ENCODE measurements around the gene KLHL29.

DNA sequence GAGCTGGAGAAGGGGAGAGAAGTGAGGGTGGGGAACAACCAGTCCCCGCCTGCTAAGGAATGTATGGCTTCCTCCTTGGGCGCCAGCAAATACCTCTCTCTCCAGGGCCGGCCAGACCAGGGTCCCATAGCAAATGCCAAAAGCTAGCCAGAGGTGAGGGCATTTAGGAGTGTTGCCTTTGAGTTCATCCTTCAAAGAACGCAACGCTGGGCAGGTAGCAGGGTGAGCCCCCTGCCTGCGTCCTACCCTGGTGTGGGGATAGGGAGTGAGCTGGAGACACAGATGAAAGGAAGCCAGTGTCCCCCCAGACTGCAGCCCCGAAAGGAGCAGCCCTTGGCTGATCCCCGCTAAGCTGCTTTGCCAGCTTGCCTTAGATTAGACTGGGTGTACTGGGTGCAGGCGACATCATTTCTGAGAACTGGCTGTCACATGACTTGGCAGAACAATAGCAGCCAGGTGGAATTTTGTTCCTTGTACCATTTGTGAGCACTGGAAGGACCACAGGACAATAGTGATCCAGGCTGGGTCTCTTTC is 40.4 kb downstream of the KLHL29 start:
- TF ChIP-seq, protein P1, sequence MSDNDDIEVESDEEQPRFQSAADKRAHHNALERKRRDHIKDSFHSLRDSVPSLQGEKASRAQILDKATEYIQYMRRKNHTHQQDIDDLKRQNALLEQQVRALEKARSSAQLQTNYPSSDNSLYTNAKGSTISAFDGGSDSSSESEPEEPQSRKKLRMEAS (IDR thresholded peaks at IDR 0.05; ENCODE audit: insufficient read depth, insufficient read length): no peak
- TF ChIP-seq MYC (IDR thresholded peaks at IDR 0.05; ENCODE audit: low read depth, low read length) (no peak), POLR2A (IDR thresholded peaks at IDR 0.05; ENCODE audit: low read depth, low read length) (no peak), EZH2 (IDR thresholded peaks at IDR 0.05; ENCODE audit: borderline replicate concordance, low read depth, low read length, severe bottlenecking) (no peak), POLR2AphosphoS5 (IDR thresholded peaks at IDR 0.05; ENCODE audit: insufficient read depth, low read depth, low read length) (no peak), GATA2 (IDR thresholded peaks at IDR 0.05; ENCODE audit: insufficient read depth, insufficient read length, low read depth, low read length) (no peak), FOS (IDR thresholded peaks at IDR 0.05; ENCODE audit: borderline replicate concordance, insufficient read depth, low read length) (no peak), JUN (IDR thresholded peaks at IDR 0.05; ENCODE audit: borderline replicate concordance, insufficient read depth, insufficient read length, low read depth) (no peak)
- TF ChIP-seq, protein P2, sequence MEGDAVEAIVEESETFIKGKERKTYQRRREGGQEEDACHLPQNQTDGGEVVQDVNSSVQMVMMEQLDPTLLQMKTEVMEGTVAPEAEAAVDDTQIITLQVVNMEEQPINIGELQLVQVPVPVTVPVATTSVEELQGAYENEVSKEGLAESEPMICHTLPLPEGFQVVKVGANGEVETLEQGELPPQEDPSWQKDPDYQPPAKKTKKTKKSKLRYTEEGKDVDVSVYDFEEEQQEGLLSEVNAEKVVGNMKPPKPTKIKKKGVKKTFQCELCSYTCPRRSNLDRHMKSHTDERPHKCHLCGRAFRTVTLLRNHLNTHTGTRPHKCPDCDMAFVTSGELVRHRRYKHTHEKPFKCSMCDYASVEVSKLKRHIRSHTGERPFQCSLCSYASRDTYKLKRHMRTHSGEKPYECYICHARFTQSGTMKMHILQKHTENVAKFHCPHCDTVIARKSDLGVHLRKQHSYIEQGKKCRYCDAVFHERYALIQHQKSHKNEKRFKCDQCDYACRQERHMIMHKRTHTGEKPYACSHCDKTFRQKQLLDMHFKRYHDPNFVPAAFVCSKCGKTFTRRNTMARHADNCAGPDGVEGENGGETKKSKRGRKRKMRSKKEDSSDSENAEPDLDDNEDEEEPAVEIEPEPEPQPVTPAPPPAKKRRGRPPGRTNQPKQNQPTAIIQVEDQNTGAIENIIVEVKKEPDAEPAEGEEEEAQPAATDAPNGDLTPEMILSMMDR (IDR thresholded peaks at IDR 0.05; ENCODE audit: extremely low read depth in 1 of 2, insufficient read depth in 1 of 2, low read depth in 1 of 2, low read length in 2 of 2): no peak

Data from endothelial cell of umbilical vein (primary cell).